ENCODE data around the gene SESN3.
"Not testable (repeated sequence)": the region's sequence is repeated elsewhere in the genome, so short reads cannot be mapped to it uniquely, and the experiment has no call there.

SESN3 gene

DNA sequence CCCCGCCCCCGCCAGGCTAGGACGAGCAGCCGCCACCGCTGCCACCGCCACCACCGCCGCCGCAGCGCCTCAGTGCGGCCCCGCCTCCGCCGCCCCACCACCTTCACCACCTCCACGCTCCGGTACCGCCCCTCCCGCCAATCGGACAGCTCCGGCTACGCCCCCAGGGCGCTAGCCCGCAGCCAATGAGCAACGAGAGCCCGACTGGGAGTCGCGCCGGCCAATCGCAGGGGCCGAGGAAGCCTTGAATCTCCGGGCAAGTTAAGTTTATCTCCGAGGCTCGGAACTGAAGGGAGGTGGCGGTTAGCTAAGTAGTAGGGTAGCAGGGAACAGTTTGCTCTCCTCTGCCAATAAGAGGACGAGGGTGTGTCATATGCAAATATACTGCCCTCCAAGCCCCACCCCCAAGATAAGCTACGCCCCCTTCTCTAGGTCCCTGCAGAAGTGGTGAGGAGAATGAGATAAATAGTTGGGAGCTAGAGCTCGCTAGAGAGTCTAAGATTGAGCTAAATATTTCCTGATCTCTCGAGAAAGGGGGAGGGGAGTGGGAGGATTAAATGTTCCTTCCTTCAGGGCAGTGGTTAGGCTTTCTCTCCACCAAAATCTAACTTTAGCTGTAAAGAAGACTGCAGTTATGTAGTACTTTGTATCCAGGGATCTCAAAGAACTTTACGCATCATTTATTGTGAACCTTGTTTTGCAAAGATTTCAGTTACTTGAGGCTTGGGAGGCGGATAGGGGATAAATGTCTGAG is at the start of gene SESN3:
Gene SESN3, minus strand, starts transcription at position 76 of the 754 bp plus-strand sequence. CDS start 342 bp downstream, outside the sequence.
- no peaks in the 10 kb centered on the region for H3K4me1 ChIP-seq (ENCODE audit: insufficient read depth, insufficient read length)
- DNase-seq (ENCODE audit: low read depth, low spot score): peak; percentile 97
- peak within 1 kb of the TSS; percentile 83 for H3K4me3 ChIP-seq (ENCODE audit: insufficient read length, low read depth)
- peak within 1 kb of the TSS; percentile 87 for H3K9ac ChIP-seq (ENCODE audit: insufficient read length, low read depth)
- peaks cover 9% of the 10 kb centered on the region for H3K27me3 ChIP-seq (ENCODE audit: insufficient read depth, insufficient read length)
- H3K36me3 ChIP-seq (ENCODE audit: insufficient read depth, insufficient read length, low read length): no peaks in the 10 kb centered on the region
- TF ChIP-seq YY1 (IDR thresholded peaks at IDR 0.05; ENCODE audit: insufficient read depth, insufficient read length): no peak
- no peak for TF ChIP-seq ZNF274 (IDR thresholded peaks at IDR 0.05; ENCODE audit: low read depth, low read length)
- TF ChIP-seq SUZ12 (IDR thresholded peaks at IDR 0.05; ENCODE audit: extremely low read depth, insufficient read depth, insufficient read length): no peak
- 0 out of 2 replicates have a peak, but pooled peaks cover 6% of the 10 kb centered on the region for H3K9me3 ChIP-seq (ENCODE audit: insufficient read depth, low read length)

- H3K4me1 ChIP-seq (ENCODE audit: insufficient read depth, insufficient read length): no peaks in the 10 kb centered on the region
- no peaks in the 10 kb centered on the region for H3K9me3 ChIP-seq (ENCODE audit: insufficient read depth, low read length)
- H3K4me3 ChIP-seq (ENCODE audit: insufficient read length, low read depth): no peak overlapping the region
- TF ChIP-seq YY1 (IDR thresholded peaks at IDR 0.05; ENCODE audit: insufficient read depth, insufficient read length): no peak
- TF ChIP-seq ZNF274 (IDR thresholded peaks at IDR 0.05; ENCODE audit: low read depth, low read length): no peak
- no peak for TF ChIP-seq SUZ12 (IDR thresholded peaks at IDR 0.05; ENCODE audit: extremely low read depth, insufficient read depth, insufficient read length)
- no peaks in the 10 kb centered on the region for H3K27me3 ChIP-seq (ENCODE audit: insufficient read depth, insufficient read length)
- peak; percentile 68 for DNase-seq (ENCODE audit: low read depth, low spot score)
- H3K36me3 ChIP-seq (ENCODE audit: insufficient read depth, insufficient read length, low read length): no peaks in the 10 kb centered on the region
- H3K9ac ChIP-seq (ENCODE audit: insufficient read length, low read depth): peak overlapping the region; percentile 57
These were observed 49.2 kb upstream of the SESN3 start for GRCh38 chr11:95279921-95280868.

DNA sequence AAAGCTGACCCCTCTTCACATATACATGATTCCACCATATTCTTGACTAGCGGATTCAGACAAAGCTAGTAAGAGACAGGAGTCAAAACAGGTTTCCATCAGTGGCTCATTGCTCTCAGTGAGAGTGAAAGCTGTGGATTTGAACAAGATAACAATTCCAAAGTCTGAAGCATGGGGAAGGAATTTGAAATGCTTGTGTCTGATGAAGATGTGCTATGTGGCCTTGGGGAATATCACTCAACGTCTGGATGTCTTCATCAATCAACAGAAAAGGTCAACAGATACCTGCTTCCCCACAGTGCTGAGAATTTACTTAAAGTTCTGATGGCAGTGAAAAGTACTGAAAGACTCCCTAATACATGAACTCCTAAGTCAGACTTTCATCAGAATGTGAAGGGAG is 46.9 kb upstream of the SESN3 start:
- Histone ChIP-seq H3K4me1 (ENCODE audit: insufficient read depth, insufficient read length) (no peaks in the 10 kb centered on the region), H3K4me3 (ENCODE audit: insufficient read length, low read depth) (no peak overlapping the region), H3K36me3 (ENCODE audit: insufficient read depth, insufficient read length, low read length) (no peaks in the 10 kb centered on the region), H3K9ac (ENCODE audit: insufficient read length, low read depth) (no peak overlapping the region), H3K9me3 (ENCODE audit: insufficient read depth, low read length) (no peaks in the 10 kb centered on the region), H3K27me3 (ENCODE audit: insufficient read depth, insufficient read length) (no peaks in the 10 kb centered on the region)
- TF ChIP-seq SUZ12 (IDR thresholded peaks at IDR 0.05; ENCODE audit: extremely low read depth, insufficient read depth, insufficient read length): no peak
- no peak for TF ChIP-seq ZNF274 (IDR thresholded peaks at IDR 0.05; ENCODE audit: low read depth, low read length)
- no peak for TF ChIP-seq YY1 (IDR thresholded peaks at IDR 0.05; ENCODE audit: insufficient read depth, insufficient read length)
- no peak for DNase-seq (ENCODE audit: low read depth, low spot score)

DNA sequence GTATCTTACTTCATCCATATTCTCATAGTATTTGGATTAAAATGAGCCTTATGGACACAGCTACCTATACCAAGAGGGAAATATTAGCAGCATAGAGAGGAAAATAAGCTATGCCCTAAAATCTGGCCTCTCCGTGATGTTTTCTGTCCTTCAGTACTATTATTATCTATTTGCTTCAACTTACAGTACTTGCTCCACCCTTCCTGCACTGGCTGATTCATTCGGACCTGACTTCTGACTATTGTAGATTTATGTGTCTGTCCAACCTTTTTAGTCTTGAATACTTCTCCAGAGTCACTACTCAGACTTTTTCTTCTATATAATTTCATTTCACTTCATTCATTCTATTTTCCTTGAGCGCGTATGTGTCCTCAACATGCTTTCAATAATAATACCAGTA is 45.1 kb upstream of the SESN3 start:
- Histone ChIP-seq H3K9me3 (ENCODE audit: insufficient read depth, low read length) (no peaks in the 10 kb centered on the region), H3K4me3 (ENCODE audit: insufficient read length, low read depth) (no peak overlapping the region), H3K9ac (ENCODE audit: insufficient read length, low read depth) (no peak overlapping the region), H3K4me1 (ENCODE audit: insufficient read depth, insufficient read length) (no peaks in the 10 kb centered on the region), H3K36me3 (ENCODE audit: insufficient read depth, insufficient read length, low read length) (no peaks in the 10 kb centered on the region), H3K27me3 (ENCODE audit: insufficient read depth, insufficient read length) (no peaks in the 10 kb centered on the region)
- TF ChIP-seq YY1 (IDR thresholded peaks at IDR 0.05; ENCODE audit: insufficient read depth, insufficient read length) (no peak), ZNF274 (IDR thresholded peaks at IDR 0.05; ENCODE audit: low read depth, low read length) (no peak), SUZ12 (IDR thresholded peaks at IDR 0.05; ENCODE audit: extremely low read depth, insufficient read depth, insufficient read length) (no peak)
- no peak for DNase-seq (ENCODE audit: low read depth, low spot score)

- H3K4me1 ChIP-seq (ENCODE audit: insufficient read depth, insufficient read length); H3K9ac ChIP-seq (ENCODE audit: insufficient read length, low read depth); H3K27me3 ChIP-seq (ENCODE audit: insufficient read depth, insufficient read length); H3K4me3 ChIP-seq (ENCODE audit: insufficient read length, low read depth); DNase-seq (ENCODE audit: low read depth, low spot score); H3K36me3 ChIP-seq (ENCODE audit: insufficient read depth, insufficient read length, low read length); H3K9me3 ChIP-seq (ENCODE audit: insufficient read depth, low read length): not testable (repeated sequence)
These were observed 42.6 kb upstream of the SESN3 start for GRCh38 chr11:95273618-95274017.

DNA sequence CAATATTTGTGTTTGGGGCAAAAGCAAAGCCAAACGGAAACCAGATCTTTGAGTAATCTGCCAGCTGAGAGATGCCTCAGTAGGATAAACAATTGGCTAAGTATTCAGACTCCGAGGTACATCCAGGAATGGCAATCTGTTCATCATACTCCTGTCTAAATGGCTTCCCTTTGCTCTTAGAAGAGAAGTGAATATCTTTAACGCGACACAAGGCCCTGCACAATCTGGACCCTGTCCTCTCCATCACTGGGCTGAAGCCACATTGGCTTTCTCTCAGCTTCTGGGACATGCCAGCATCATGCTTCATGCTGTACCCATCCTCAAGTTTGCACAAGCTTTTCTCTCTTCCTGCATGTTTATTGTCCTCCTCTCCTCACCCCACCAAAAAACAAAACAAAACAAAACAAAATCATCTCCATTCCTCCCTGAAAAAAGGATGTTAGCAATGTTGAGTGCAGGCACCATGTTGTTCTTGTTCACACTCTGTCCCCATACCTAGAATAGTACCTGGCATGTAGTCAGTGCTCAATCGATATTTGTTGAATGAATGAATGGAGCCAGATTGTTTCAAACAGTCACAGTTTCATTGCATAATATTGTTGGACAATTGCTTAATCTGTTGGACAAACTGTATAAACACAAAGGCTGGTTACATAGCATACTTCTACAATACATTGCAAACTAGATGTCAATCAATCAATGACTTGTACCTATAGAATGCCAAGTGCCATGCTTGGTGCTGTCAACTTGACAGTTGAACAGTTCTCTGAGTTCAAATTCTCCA is 38.2 kb upstream of the SESN3 start:
- DNase-seq (ENCODE audit: low read depth, low spot score): no peak

More for the DNA sequence above, 38.2 kb upstream of the SESN3 start:
- Histone ChIP-seq H3K4me3 (ENCODE audit: insufficient read length, low read depth) (no peak overlapping the region), H3K9me3 (ENCODE audit: insufficient read depth, low read length) (no peaks in the 10 kb centered on the region), H3K36me3 (ENCODE audit: insufficient read depth, insufficient read length, low read length) (no peaks in the 10 kb centered on the region), H3K27me3 (ENCODE audit: insufficient read depth, insufficient read length) (no peaks in the 10 kb centered on the region), H3K4me1 (ENCODE audit: insufficient read depth, insufficient read length) (no peaks in the 10 kb centered on the region), H3K9ac (ENCODE audit: insufficient read length, low read depth) (no peak overlapping the region)
- TF ChIP-seq YY1 (IDR thresholded peaks at IDR 0.05; ENCODE audit: insufficient read depth, insufficient read length): no peak
- no peak for TF ChIP-seq ZNF274 (IDR thresholded peaks at IDR 0.05; ENCODE audit: low read depth, low read length)
- TF ChIP-seq SUZ12 (IDR thresholded peaks at IDR 0.05; ENCODE audit: extremely low read depth, insufficient read depth, insufficient read length): no peak
